GM19467 (cell line): Measurements from ENCODE around the gene GCNT1.
"Not testable (repeated sequence)": the region's sequence is repeated elsewhere in the genome, so short reads cannot be mapped to it uniquely, and the experiment has no call there.

ENCODE experiments used
- ATAC-seq: cut with Tn5 transposase; IDR thresholded peaks from one replicate; pipeline ENCODE4 v1.9.1; 2021; ENCODE audit warnings: mild to moderate bottlenecking, moderate library complexity; ENCODE audit not compliant: unreplicated experiment

GCNT1 gene

DNA sequence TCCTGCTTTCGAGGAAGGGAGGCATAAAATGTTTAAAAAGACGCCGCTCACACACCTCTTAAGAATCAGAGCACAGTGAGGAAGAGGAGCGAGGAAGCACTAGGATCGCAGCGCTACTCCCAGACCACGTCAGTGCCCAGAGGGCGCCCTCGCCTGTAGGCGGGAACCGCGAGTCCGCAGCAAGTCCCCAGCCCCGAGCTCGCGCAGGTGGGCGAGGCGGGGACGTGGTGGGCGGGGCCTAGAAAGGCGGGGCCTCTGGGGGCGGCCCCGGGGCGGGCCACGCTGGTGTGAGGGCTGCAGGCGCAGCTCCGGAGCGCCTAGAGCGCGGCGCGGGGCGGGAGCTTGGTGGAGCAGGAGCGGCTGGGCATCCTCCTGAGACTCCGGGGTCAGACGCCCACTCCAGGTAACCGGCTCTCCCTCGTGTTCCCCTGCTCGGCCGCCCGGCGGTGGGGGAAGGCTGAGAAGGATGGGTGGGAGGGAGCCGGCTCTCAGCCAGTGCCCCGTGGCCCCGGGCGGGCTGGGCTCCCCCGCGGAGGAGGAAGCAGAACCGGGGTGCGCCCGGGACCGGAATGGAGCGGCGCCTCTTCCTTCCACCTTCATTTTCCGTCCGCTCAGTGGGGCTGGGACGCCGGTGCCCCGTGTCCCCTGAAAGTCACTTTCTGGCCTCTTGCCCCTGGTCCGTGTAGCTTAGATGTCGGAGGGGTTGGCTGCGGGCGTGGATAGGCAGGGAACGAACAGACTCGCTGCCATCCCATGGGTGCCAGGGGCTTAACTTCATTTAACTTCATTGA, at the start of gene GCNT1:
GCNT1 (plus strand) TSS at position 280 of the 791 bp plus-strand sequence. CDS start 43,200 bp downstream, outside the sequence.
- peak; percentile 81 for ATAC-seq

DNA sequence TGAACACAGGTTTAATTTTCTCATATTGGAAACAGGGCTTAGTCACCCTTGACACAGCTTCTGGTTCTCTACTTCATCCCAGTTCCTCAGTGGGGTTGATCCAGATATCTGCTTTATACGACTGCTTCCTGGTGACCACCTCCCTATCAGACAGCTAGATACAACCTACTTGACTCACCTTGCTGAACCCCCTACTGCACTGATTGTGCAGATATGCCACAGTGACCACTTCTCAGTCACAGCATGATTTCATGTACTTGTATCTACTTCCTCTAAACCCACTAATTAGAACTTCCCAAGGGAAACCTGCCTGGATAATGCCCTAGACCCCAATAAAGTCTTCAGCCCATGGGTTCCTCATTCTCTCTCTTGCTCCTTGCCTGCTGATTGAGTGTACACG, 46.3 kb upstream of the GCNT1 start:
- no peak for ATAC-seq

DNA sequence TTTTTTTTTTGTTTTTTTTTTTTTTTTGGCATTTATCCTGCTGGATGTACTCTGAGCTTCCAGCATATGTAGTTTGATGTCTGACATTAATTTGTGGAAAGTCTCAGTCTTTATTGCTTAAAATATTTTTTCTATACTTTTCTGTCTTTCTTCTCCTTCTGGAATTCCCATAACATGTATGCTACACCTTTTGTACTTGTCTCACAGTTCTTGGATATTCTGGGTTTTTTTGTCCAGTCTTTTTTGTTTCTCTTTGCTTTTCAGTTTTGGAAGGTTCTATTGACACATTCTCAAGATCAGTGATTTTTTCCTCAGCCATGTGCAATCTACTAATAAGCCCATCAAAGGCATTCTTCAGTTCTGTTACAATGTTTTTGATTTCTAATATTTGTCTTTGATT, 45.3 kb upstream of the GCNT1 start:
- no peak for ATAC-seq

DNA sequence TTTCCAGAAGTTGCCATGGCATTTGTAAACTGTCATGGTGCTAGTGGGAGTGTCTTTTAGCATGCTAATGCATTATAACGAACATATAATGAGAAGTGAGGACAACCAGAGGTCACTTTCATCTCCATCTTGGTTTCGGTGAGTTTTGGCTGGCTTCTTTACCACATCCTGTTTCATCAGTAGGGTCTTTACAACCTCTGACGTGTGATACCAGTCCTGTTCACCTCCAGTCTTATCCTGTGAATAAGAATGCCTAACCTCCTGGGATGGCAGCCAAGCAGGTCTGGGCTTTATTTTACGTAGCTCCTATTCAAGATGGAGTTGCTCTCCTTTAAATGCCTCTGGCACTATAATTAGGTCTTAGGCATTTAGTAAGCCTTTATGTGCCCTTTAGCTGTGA, 44.3 kb upstream of the GCNT1 start:
- peak; percentile 68 for ATAC-seq

DNA sequence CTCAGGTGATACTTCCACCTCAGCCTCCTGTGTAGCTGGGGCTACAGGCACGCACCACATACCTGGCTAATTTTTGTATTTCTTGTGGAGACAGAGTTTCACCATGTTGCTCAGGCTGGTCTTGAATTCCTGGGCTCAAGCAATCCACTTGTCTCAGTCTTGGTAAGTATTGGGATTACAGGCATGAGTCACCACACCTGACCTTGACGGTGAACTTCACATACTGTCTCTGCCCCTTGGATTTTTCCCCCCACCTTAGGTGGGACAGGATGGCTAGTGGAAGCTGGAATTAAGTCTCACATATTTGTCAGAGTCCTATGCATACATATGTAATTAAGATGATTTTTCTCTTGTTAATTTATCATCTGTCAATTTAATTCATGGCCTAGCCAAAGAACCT, 43.8 kb upstream of the GCNT1 start:
- no peak for ATAC-seq

DNA sequence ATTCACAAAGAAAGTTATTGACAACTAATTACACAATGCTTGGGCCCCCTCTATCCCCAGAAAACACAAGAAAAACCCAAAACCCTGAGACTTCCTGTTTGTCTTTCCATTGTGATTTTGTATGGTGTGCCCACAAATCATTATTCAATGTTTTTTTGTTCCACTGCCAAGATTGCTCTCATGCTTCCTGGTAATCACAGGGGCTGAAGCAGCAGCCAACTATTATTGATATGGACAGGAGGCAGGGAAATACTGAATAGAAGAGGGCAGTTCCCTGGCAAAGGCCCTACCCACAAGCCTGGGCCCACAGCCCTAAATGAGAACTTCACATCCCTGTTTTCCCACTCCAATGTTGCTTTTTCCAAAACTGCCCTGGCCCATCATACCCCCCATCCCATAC, 43.3 kb upstream of the GCNT1 start:
- no peak for ATAC-seq

DNA sequence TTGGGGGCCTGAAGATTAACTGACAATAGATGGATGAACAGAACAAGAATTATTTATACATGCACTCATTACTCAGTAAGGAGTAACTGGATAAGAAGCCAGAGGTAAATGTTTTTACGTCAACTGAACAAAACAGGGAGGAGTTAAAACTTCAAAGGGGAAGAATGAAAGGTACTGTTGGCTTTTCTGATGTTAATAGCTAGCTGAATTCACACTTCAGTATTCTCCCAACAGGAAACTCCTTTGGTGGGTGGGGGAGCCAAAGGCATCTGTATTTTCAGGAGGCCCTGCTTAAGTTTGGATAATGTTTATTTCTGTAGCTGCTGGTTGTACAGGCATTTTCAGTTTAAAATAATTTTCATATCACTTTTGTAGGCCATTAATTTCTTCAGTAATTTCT, 41.6 kb upstream of the GCNT1 start:
- no peak for ATAC-seq

DNA sequence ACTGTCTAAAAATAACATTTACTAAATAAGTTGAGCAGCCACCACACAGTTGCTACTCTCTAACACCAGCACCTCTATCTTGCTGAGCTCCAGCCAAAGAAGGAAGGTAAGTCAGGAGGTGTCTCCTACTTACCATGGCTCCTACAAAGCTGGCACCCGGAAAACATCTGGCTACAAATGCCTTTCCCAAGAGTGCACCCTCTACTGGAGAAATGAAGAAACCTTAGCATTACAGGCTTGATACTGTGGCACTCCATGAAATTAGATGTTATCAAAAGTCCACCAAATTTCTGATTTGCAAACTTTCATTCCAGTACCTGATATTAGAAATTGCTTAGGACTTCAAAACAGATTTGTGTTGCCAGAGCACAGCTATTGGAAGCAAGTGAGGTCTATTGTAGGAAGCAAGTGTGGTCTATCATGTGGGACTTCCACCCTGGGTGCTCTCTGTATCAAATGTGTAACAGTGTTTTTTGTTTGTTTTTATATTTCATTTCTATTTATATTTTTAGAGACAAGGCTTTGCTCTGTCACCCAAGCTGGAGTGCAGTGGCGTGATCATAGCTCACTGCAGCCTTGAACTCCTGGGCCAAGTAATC, 39.1 kb upstream of the GCNT1 start:
- ATAC-seq, result no peak

DNA sequence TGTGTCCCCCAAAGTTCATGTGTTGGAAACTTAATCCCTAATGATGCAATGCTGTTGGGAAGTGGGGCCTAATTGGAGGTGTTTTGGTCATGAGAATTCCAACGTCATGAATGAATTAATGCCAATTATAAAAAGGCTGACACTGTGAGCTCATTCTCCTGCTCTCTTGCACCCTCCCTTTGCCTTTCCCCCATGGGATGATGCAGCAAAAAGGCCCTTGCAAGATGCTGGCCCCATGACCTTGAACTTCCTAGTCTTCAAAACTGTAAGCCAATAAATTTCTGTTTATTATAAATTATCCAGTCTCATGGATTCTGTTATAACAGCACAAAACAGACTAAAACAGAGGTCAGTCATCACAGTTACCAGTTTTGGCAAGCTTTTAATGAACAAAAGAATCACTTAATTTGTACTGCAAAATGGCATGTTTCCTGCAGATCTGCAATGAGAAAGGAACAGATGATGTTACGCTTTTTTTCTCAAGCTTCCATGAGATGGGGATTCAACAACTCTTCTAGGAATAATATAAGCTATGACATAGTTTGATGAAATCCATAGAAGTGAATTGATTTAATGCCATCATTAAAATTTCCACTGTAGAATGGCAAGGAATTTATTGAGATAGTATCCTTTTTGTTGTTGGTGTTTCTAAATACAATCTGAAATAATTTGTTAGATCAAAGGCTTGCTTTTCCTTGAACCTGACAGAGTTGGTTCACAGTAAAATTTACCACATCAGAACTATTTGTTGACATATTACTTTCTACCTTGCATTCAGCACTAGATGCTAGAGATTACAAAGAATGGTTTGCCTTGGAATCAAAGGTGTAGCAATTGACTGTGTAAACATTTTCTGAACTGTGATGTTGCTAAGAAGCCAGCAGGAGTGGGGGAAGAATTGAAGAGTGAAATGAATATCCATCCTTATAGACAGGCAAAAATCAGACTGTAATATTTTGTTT, 35.5 kb upstream of the GCNT1 start:
- ATAC-seq, result no peak

DNA sequence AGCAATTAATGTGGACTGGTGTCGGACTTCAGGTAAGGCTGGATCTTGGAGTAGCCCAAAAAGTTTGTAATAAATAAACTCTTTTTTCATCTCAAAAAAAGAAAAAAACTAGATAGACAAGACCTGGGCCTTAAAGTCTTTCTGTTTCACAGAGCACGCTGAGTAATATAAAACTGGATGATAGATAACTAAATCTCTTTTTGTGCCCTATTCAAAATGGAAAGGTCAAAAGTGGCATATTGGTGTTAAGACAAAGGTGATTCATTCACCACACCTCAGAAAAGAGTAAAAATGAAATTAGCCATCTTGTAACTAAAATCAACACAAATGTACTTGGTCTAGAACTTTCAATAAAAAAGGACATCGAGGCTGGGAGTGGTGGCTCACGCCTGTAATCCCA, 34.5 kb upstream of the GCNT1 start:
- ATAC-seq, result no peak

DNA sequence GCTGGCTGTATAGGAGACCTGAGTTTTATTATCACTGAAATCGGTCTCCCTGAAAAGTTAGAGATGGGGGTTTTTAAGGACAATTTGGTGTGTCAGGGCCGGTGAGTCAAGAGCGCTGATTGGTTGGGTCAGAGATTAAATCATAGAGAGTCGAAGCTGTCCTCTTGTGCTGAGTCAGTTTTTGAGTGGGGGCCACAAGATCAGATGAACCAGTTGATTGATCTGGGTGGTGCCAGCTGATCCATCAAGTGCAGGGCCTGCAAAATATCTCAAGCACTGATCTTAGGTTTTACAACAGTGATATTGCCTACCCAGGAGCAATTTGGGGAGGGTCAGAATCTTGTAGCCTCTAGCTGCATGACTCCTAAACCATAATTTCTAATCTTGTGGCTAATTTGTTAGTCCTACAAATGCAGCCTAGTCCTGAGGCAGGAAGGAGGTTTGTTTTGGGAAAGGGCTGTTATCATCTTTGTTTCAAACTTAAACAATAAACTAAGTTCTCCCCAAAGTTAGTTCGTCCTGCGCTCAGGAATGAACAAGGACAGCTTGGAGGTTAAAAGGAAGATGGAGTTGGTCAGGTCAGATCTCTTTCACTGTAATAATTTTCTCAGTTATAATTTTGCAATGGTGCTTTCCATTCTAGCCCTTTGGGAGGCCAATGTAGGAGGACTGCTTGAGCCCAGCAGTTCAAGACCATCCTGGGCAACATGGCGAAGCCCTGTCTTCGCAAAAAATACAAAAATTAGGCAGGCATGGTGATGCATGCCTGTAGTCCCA, 33.1 kb upstream of the GCNT1 start:
- no peak for ATAC-seq

DNA sequence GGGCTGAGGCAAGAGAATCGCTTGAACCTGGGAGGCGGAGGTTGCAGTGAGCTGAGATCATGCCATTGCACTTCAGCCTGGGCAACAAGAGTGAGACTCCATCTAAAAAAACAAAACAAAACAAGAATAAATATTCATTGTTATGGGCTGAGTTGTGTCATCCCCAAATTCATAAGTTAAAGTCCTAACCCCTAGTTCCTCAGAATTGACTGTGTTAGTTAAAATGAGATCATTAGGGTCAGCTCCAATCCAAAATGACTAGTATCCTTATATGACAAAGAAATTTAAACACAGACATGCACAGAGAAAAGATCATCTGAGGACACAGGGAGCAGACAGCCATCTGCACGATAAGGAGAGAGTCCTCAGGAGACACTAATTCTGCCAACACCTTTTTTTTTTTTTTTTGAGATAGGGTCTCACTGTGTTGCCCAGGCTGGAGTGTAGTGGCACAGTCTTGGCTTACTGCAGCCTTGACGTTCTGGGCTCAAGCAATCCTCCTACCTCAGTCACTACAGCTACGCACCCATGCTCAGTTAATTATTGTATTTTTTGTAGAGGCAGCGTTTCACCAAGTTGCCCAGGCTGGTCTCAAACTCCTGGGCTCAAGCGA, 32.1 kb upstream of the GCNT1 start:
- no peak for ATAC-seq

DNA sequence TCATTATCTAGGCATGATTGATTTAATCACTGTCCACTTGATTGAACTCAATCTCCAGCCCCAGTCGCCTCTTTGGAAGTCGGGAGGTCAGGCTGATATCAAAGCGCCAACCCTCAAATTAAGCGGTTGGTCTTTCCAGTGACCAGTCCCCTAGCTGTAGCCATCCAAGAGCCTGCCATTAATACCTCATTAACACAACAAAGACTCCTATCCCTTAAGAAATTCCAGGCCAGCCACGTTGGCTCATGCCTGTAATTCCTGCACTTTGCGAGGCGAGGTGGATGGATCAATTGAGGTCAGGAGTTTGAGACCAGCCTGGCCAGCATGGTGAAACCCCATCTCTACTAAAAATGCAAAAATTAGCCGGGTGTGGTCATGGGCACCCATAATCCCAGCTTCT, 27.4 kb upstream of the GCNT1 start:
- ATAC-seq, result no peak

DNA sequence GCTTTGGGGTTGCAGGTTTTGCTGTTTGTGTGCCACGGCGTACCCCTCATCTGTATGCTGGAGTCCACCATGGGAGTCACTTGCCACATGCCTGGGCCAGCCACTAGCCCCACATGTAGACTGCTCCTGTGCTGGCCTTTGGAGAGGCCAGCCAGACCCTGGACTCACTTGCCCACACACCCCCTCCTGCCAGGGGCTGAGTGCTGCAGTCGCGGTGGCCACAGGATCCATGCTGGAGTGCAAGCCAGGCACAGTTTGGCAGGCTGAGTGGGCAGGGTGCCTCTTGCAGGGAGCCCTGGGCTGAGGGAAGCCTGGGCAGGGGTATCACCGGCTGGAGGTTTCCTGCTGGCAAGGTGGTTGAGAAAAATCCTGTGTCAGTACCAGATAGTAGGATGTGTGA, 25.6 kb upstream of the GCNT1 start:
- no peak for ATAC-seq

DNA sequence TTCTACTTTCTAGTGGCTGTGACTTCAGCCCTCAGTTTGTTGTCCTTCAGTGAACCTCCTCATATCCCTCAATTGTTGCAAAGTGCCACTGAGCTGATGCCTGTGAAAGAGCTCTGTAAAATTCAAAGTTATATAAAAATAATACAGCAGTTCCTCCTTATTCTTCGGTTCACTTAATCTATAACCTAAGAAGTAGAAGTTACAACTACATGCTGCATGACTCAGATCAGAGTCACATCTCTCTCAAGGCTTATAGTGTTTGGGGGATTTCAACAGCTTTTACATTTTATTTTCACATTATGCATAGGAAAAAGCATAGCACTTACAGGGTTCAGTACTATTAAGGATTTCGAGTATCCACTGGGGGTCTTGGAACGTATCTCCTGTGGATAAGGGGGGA, 25.1 kb upstream of the GCNT1 start:
- no peak for ATAC-seq

DNA sequence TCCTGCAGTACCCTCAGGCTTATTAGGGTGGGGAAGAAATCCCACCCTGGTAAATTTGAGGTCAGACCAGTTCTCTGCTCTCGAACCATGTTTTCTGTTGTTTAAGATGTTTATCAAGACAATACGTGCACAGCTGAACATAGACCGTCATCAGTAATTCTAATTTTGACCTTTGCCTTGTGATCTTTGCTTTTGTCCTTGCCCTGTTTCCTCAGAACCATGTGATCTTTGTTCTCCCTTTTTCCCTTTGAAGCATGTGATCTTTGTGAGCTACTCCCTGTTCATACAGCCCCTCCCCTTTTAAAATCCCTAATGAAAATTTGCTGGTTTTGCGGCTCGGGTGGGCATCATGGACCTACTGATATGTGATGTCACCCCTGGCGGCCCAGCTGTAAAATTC, 24.1 kb upstream of the GCNT1 start:
- not testable (repeated sequence) for ATAC-seq

DNA sequence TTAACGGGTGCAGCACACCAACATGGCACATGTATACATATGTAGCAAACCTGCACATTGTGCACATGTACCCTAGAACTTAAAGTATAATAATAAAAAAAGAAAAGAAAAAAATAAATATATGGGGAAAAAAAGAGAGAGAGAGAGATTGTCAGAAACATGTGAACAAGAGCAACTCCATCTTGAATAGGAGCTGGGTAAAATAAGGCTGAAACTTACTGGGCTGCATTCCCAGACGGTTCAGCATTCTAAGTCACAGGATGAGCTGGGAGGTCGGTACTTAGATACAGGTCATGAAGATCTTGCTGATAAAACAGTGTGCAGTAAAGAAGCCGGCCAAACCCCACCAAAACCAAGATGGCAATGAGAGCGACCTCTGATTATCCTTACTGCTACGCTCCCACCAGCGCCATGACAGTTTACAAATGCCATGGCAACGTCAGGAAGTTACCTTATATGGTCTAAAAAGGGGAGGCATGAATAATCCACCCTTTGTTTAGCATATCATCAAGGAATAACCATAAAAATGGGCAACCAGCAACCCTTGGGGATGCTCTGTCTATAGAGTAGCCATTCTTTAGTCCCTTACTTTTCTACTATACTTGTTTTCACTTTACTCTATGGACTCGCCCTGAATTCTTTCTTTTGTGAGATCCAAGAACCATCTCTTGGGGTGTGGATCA, 21.8 kb upstream of the GCNT1 start:
- ATAC-seq, result not testable (repeated sequence)

DNA sequence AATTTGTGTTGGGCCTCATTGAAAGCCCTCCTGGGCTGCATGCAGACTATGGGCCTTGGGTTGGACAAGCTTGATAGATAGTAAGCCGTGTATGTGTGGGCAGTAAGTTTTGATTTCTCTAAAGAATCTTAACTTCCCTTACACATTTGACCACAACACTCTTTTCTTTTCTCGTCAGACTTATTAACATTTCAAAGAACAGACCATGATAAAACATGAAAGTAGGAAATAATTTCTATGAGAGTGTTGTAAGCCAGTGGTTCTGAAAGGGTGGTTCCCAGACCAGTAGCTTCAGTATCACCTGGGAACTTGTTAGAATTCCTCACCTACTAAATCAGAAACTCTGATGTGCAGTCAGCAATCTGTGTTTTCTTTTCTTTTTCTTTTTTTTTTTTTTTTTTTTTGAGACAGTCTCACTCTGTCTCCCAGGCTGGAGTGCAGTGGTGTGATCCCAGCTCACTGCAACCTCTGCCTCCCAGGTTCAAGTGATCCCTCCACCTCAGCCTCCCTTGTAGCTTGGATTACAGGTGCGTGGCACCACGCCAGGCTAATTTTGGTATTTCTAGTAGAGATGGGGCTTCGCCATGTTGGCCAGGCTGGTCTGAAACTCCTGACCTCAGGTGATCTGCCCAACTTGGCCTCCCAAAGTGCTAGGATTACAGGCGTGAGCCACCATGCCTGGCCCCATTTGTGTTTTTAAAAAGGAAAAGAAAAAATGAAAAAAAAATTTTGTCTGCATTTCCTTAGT, 20.0 kb upstream of the GCNT1 start:
- ATAC-seq, result peak; percentile 74
